Measurements from ENCODE around the gene SRCAP.
"Not testable (repeated sequence)": the region's sequence is repeated elsewhere in the genome, so short reads cannot be mapped to it uniquely, and the experiment has no call there.

The SRCAP gene

GRCh38 chr16:30699615-30700099, 686 bp downstream of the SRCAP start:
- DNase-seq (ENCODE audit: low read depth) = no peak

GRCh38 chr16:30700491-30700890, 1.5 kb downstream of the SRCAP start:
- DNase-seq (ENCODE audit: low read depth) = no peak

- DNase-seq (ENCODE audit: low read depth) = no peak
Observed at GRCh38 chr16:30700971-30701370, 2.0 kb downstream of the SRCAP start.

- DNase-seq (ENCODE audit: low read depth) = not testable (repeated sequence)
Observed at GRCh38 chr16:30703071-30703470, 4.1 kb downstream of the SRCAP start.

GRCh38 chr16:30703971-30704370, 5.0 kb downstream of the SRCAP start:
- DNase-seq (ENCODE audit: low read depth) = no peak

GRCh38 chr16:30706046-30706445, 7.1 kb downstream of the SRCAP start:
- DNase-seq (ENCODE audit: low read depth) = no peak

GRCh38 chr16:30710971-30711370, 12.0 kb downstream of the SRCAP start:
- DNase-seq (ENCODE audit: low read depth) = no peak

- no peak for DNase-seq (ENCODE audit: low read depth)
Observed at GRCh38 chr16:30711712-30712111, 12.7 kb downstream of the SRCAP start.

GRCh38 chr16:30715750-30716445, 16.9 kb downstream of the SRCAP start:
- DNase-seq (ENCODE audit: low read depth) = peak; percentile 26

- no peak for DNase-seq (ENCODE audit: low read depth)
Observed at GRCh38 chr16:30720086-30720485, 21.1 kb downstream of the SRCAP start.

- DNase-seq (ENCODE audit: low read depth) = no peak
Observed at GRCh38 chr16:30720694-30721093, 21.7 kb downstream of the SRCAP start.

GRCh38 chr16:30721167-30721566, 22.2 kb downstream of the SRCAP start:
- no peak for DNase-seq (ENCODE audit: low read depth)

- no peak for DNase-seq (ENCODE audit: low read depth)
Observed at GRCh38 chr16:30721606-30722005, 22.6 kb downstream of the SRCAP start.

GRCh38 chr16:30722443-30722842, 23.5 kb downstream of the SRCAP start:
- DNase-seq (ENCODE audit: low read depth) = no peak

GRCh38 chr16:30722916-30723315, 23.9 kb downstream of the SRCAP start:
- no peak for DNase-seq (ENCODE audit: low read depth)

GRCh38 chr16:30723725-30724355, 24.9 kb downstream of the SRCAP start:
- DNase-seq (ENCODE audit: low read depth) = no peak

GRCh38 chr16:30724641-30725417, 25.9 kb downstream of the SRCAP start:
- no peak for DNase-seq (ENCODE audit: low read depth)

- DNase-seq (ENCODE audit: low read depth) = no peak
Observed at GRCh38 chr16:30725418-30725792, 26.4 kb downstream of the SRCAP start.

GRCh38 chr16:30728321-30728720, 29.4 kb downstream of the SRCAP start:
- no peak for DNase-seq (ENCODE audit: low read depth)

GRCh38 chr16:30728899-30729672, 30.1 kb downstream of the SRCAP start:
- no peak for DNase-seq (ENCODE audit: low read depth)

GRCh38 chr16:30731411-30731810, 32.4 kb downstream of the SRCAP start:
- no peak for DNase-seq (ENCODE audit: low read depth)
